GM18526 (cell line): Measurements from ENCODE around the gene GRK4.

Experiments used
- POLR2A ChIP-seq: IDR thresholded peaks from 3 replicates; pipeline ENCODE4 v1.6.1; 2011; ENCODE audit not compliant: insufficient read length; ENCODE audit errors: extremely low read depth

GRK4 gene

DNA sequence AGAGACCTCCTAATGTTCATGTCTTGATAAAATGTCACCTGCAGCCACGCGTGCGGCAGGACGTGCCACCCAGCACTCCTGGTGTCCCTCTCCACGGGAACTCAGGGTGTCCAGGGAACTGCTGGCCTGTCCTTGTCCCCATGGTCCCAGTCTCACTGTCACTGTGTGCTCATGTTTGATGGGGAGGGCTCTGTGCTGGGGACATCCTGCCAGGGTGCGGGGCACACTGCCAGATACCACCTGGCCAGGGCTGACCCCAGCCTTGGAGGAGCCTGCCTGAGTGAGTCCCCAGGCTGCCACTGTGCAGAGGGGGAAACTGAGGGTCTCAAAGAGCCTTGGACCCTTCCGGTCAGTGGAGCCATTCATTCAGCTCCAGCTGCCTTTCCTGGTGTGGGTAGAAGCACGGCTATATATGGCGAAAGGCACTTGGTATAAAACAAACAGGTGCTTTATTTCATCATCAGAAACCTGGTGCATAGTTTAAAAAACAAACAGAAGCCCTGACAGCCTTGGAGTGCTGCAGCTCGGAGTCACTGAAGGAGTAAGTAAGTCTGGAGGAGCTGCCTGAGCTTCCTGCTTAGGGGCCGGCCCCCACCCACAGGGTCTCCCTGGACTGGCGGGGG, 33.1 kb upstream of the GRK4 start:
- TF ChIP-seq POLR2A = no peak

DNA sequence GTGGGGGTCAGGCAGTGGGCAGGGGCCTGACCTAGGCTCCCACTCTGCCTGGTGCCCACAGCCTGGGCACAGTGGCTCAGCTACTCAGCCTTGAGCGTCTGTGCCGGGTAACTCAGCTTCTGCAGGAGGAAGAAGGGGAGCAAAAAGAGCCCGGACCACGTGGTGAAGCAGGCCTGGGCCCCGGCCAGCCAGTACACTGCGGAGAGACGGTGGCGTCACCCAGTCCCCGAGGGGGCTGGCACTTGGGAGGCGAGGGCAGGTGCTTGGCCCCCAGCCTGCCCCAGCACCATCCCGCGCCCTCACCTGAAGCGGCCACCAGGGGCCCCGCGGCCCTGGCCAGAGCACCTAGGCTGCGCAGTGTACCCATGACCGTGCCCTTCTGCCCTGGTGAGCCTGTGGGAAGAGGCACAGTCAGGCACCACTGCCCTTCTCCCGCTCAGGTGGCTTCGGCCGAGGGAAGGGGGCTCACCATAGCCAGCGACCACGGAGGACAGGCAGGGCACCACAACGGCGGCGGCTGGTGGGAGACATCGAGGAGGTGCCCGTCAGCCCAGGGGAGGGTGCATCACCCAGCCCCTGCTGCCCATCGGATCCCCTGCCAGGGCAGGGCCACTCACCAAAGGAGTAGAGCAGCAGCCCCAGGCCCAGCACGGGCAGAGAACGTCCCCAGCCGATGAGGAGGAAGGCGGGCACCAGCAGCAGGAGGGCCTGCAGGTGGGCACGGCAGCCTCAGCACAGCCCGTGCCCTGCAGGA, 32.4 kb upstream of the GRK4 start:
- peak; percentile 24 for TF ChIP-seq POLR2A

DNA sequence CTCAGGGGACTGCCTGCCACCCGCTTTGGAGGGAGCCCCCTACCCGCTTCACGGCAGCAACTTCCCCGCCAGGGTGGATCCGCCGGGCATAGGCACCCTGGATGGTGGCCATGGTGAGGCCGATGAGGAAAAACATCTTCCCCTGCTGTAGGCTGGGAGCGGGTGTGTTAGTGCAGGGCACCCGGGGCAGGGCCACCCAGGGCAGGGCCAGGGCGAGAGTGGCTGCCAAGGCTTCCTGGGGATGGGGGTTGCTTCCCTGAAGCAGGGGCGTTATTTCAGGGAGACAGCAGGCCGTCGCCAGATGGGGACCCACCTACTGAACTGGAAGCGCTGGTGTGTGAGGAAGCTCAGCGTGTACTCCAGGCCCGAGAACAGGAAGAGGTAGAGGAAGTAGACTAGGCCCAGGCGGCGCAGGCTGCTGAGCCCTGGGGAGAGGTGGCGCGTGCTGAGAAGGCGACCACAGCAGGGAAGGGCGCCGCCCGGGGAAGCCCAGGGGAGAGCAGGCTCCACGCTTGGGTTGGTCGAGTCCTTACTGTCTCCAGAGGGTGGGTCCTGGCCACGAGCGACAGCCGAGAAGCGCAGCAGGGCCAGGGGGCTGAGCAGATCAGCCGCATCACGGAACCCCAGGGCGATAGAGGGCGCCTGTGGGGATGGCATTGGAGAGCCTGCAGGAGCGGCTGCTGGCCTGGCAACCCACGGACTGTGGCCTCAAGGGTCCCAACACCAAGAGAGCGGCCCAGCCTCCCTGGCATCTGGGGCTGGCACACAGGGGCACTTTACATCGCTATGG, 31.7 kb upstream of the GRK4 start:
- no peak for TF ChIP-seq POLR2A

DNA sequence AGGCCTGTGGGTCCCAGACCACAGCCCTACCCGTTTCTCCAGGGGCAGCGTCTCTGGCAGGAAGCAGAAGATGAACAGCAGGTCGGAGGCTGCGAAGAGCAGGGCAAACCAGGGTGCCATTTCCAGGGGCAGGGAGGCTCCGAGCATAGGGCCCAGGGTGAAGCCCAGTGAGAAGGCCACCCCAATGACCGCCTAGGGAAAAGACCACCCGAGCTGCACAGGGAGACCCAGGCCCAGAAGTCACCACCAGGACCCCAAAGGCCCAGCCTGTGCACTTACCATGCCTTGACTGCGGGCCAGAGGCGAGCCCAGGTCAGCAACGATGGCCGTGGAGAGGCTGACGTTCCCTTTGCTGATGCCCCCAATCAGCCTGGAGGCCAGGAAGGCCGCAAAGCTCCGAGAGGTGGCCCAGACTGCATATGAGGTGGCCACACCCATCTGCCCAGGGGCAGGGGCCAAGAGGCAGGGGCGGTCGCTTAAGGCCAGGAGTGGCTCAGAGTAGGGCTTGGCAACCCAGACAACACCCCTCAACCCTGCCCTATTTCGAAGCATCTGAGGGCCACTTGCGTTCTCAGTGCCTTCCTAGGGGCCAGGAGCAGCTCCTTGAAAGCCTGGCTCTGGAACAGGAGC, 30.9 kb upstream of the GRK4 start:
- TF ChIP-seq POLR2A = peak; percentile 9

DNA sequence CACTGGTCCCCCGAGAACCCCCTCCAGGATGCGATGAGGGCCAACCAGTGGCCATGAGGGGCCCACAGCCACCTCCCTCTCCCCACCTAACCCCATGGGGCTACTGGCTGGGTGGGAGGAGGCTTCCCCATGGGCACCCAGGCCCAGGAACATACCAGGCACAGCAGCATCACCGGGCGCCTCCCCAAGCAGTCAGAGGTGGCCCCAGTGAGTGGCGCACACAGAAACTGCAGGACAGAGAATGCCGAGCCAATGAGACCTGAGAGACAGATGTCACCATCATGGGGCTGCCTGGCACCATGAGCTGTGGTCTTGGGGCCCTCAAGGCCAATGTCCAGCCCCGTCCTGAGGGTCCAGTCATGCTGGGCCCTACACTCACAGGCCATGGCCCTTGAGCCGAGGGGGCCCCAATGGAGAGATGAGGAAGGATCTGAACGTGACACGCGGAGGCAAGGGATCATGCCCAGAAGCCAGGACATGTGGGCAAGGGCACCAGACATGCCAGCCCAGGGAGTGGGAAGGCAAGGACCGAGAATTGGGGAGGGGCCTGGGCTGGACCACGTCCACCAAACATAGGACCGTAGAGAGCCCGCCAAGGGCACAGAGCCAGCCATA, 30.3 kb upstream of the GRK4 start:
- no peak for TF ChIP-seq POLR2A

DNA sequence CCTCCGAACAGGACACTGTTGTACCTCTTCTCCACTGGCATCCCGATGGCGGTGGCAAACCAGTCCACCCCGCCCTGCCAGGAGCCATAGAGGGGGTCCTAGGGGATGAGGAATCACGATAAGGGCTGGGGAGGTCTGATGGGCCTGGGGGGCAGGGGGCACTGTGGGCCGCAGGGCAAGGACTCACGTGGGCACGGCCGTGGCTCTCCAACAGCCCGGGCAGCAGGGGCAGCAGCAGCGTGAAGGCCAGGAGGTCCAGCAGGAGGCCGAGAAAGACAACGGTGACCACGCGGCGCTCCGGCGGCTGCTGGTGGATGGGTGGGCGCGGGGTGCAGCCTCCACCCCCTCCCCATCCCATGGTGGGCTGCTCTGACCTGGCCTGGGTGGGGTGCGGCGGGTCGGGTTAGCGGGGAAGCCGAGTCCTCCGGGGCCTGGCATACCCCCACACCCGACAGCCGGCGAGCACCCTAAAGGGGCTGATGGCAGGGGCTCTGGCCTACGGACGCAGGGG, 29.8 kb upstream of the GRK4 start:
- TF ChIP-seq POLR2A = no peak

DNA sequence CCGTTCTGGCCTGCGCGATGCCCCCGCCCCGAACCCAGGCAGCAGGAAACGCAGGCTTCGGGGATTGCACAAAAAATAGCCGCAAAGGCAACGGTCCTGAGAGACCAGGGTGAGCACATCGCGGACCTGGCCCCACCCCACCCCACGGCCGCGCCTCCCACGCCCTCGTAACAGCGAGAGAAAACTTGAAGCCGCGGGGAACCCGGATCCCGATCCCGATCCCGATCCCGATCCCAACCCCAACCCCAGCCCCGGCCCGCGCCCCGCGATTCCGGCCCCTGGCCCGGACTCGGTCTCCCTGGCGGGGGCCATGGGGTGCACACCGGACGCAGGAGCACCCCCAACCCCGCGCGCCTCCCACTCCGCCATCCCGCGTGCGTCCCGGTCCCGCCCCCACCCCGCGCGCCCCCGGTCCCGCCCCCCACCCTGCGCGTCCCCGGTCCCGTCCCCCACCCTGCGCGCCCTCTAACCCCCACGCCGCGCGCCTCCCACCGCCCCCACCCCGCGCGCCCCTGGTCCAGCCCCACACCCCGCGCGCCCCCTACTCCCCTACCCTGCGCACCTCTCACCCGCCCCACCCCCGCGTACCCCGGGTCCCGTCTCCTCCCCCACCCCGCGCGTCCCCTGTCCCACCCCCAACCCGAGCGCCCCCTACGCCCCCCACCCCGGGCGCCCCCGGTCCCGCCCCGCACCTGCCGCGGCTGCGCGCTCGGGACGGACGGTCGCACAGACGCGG, 29.1 kb upstream of the GRK4 start:
- no peak for TF ChIP-seq POLR2A

DNA sequence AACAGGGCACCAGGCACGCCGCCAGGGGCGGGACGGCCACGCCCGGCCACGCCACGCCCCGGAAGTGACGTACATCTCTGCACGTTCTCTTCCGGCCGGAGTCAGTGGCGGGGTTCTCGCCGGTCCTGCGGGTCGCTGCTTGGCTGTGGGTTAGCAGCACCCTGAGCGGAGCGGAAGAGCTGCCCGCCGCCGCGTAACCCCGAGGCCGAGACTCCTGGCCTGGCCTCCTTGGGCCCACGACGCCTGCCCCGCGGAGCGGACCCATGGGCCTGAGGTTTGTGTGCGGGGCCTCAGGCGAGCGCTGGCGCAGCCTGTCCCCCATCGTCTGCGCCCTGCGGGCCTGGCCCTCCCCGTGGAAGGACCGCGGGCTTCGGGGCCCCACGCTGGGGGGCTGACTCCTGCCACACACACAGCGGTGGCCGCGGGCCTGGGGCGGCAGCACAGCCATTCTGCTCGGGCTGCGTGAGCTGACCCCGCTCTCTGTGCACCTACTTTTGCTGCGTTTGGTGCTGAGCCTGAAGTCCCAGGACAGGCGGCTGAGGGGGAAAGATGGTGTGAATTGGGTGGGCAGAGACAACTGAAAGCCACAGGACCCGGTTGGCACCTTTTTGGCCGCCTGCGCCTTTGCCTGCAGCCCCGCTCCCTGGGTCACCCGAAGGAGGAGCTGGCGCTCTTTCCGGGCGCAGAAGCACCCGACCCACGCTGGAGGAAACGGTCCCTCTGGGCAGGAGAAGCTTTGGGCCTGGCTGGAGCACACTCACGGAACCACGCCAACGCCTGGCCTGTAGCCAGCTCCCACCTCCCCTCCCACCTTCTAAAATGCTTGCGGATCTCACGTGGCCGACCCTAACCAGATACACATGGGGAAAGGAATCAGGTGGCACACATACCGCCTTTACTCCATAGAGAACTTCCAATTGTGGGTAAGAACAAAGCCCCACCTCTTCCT, 28.3 kb upstream of the GRK4 start:
- peak; percentile 96 for TF ChIP-seq POLR2A

DNA sequence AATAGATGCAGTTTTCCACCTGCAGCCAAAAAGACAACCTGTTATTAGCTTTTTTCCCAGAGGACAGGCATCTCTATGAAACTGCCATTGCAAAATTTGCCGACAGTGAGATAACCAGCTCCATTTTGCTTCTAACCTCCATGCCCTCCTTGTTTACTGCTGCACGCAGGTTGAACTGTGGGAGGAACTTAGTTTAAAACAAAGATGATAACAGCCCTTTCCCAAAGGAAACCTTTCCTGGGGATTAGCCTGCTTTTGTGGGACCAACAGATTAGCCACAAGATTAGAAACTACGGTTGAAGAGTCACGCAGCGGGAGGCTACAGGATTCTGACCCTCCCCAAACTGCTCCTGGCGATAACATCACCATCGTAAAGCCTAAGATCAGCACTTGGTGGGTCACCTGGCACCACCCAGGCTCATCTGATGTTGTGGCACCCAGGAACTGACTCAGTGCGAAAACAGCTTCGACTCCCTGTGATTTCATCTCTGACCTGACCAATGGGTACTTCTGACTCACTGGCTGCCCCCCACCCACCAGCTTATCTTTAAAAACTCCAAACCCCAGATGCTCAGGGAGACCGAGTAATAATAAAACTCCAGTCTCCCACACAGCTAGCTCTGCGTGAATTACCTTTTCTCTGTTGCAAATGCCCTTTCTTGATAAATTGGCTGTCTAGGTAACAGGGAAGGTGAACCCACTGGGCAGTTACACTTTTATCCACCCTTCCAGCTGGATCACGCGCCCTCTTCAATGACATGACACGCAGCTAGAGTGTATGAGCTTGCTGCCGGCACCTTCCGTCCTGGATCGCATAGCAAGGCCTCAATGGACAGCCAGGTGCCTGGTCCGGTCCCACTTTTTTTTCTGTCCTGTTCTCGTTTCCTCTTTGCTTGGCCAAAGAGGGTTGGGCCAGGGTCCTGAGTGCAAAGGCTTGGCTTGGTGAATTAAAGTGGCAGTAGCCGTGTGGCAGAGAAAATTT, 27.3 kb upstream of the GRK4 start:
- TF ChIP-seq POLR2A = peak; percentile 39

DNA sequence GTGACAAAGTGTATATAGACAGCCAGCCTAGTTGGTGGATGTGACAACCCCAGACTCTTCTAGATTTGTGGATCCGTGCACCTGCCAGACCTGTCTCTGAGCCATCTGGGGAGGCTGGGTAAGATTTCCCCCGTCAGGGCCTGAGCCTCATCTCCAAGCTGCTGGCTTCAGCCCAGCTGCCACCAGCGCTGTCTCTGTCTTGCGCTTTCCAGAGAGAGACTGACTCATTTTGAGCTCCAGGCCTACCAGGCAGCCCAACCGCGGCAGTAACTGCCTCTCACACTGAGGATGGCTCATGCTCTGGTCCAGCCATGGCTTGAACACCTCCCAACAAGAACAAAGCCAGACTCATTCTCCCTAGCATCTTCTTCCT, 26.6 kb upstream of the GRK4 start:
- peak; percentile 32 for TF ChIP-seq POLR2A

DNA sequence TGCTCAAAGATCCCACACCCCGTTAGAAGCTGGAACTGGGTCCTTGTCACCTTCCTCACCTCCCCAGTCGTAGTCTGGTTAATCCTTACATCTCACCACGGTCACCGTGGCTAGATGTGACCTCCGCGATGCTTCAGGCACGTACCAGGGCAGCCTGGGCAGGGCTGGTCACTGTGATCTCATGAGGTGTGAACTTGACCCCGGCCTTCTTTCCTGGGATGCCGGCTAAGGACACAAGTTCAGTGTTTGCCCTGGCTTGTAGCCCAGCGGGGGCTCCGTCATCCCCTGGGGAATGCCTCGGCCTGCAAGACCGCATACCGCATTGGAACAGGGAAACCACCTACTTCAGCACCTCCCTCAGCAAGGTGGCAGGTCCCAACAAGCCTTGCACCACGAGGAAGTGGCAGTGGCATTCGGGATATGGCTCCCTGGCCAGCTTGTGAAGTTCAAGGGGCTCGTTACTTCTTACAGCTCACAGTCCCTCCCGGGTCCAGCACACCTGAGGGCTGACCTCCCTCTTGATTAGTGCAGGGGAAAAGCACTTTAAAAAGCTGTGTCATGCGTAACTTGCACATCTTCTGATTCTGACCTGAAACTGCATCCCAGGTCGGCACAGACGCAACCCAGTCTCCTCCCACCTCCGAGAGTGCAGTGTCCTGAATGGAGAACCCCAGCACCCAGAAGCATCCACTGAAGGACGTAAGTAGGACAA, 26.1 kb upstream of the GRK4 start:
- no peak for TF ChIP-seq POLR2A

DNA sequence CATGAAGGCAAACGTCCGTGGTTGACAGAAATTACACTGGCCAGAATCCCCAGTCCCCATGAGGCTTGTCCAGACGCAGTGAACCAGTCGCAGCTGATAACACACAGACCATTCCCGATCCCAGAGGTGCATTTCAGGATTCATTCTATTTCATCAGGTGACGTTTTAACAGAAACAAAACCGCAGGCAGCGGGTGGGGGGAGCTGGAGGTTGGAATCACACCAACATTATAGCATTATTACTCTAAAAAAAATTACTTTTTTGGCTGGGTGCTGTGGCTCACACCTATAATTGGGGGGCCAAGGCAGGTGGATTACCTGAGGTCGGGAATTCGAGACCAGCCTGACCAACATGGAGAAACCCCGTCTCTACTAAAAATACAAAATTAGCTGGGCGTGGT, 25.4 kb upstream of the GRK4 start:
- TF ChIP-seq POLR2A = peak; percentile 0
